ENCODE results near the gene AKAP8L. TPM values are rescaled to one million over a fixed set of nuclear protein-coding genes. Genes with fewer than 3 reads are reported as not detected.
"Not testable (repeated sequence)": the region's sequence is repeated elsewhere in the genome, so short reads cannot be mapped to it uniquely, and the experiment has no call there.

The AKAP8L gene
- total and polyA plus RNA-seq, 4 donors: 50.2 to 151 (median 118) TPM

GRCh38 chr19:15401397-15401710 lies 17.4 kb downstream of the AKAP8L start:
- no peaks in the 10 kb centered on the region for H3K9me3 ChIP-seq (ENCODE audit: control insufficient read depth, insufficient read depth, low read length)
- 94% methylated on average over 17 of the region's 17 CpGs for WGBS (ENCODE audit: insufficient coverage)
- H3K4me3 ChIP-seq (ENCODE audit: low read depth, low read length): no peak overlapping the region
- H3K36me3 ChIP-seq (ENCODE audit: control insufficient read depth, insufficient read depth, low read length): peaks cover 87% of the 10 kb centered on the region
- H3K27ac ChIP-seq (ENCODE audit: low read depth, low read length): no peak overlapping the region
- H3K4me1 ChIP-seq (ENCODE audit: control insufficient read depth, insufficient read depth, low read length): peaks cover 43% of the 10 kb centered on the region
- DNase-seq (ENCODE audit: low read depth in 4 of 6, low spot score in 6 of 6): no peak
- H3K27me3 ChIP-seq (ENCODE audit: control insufficient read depth, insufficient read depth, low read length): no peaks in the 10 kb centered on the region

DNA sequence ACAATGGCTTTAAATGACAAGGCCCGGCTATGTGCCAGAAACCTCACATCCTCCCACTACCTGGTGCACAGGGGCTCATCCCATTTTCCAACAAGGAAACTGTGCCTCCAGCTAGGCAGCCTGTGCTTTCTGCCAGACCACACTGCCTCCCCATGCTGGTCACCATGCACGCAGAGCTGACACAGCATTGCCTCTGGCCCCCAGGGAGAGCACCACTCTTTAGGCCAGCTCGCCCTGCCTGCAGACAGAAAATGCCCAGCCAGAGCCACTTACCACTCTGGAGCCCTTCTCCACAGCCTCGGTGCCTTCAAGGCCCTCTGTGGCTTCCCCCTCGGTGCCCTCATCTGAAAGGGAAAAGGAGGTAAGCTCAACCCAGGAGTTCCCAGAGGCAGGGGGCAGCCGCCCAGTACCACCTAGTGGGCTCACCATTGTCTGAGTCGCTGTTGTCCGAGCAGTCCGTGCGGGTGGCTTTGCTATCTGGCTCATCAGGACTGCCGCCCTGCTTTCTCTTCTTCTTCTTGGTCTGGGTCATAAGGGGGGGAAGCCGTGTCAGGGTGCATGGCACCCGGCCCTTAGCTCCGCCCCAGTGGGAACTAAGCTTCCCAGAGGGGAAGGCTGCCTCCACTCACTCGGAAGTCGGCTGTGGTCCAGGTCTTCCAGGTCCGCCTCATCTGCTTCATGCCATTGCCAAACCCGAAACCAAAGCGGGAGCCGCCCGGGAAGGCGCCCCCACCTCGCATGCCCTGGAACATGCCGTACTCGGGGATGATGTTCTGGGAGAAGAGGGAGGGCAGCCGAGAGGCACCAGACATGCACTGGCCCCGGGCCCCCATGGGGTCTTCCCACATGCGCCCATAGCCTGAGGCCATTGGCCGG lies 18.0 kb downstream of the AKAP8L start:
- Histone ChIP-seq H3K27me3 (ENCODE audit: control insufficient read depth, insufficient read depth, low read length) (no peaks in the 10 kb centered on the region), H3K27ac (ENCODE audit: low read depth, low read length) (no peak overlapping the region), H3K4me1 (ENCODE audit: control insufficient read depth, insufficient read depth, low read length) (peaks cover 40% of the 10 kb centered on the region), H3K9me3 (ENCODE audit: control insufficient read depth, insufficient read depth, low read length) (no peaks in the 10 kb centered on the region), H3K4me3 (ENCODE audit: low read depth, low read length) (no peak overlapping the region), H3K36me3 (ENCODE audit: control insufficient read depth, insufficient read depth, low read length) (peaks cover 89% of the 10 kb centered on the region)
- WGBS (ENCODE audit: insufficient coverage): 91% methylated on average over 27 of the region's 29 CpGs
- DNase-seq (ENCODE audit: low read depth in 4 of 6, low spot score in 6 of 6): no peak

- no peak overlapping the region for H3K27ac ChIP-seq (ENCODE audit: low read depth, low read length)
- H3K4me3 ChIP-seq (ENCODE audit: low read depth, low read length): no peak overlapping the region
- DNase-seq (ENCODE audit: low read depth in 4 of 6, low spot score in 6 of 6): no peak
- 97% methylated on average over 12 of the region's 14 CpGs for WGBS (ENCODE audit: insufficient coverage)
- no peaks in the 10 kb centered on the region for H3K9me3 ChIP-seq (ENCODE audit: control insufficient read depth, insufficient read depth, low read length)
- no peaks in the 10 kb centered on the region for H3K27me3 ChIP-seq (ENCODE audit: control insufficient read depth, insufficient read depth, low read length)
- H3K4me1 ChIP-seq (ENCODE audit: control insufficient read depth, insufficient read depth, low read length): peaks cover 29% of the 10 kb centered on the region
- H3K36me3 ChIP-seq (ENCODE audit: control insufficient read depth, insufficient read depth, low read length): peaks cover 92% of the 10 kb centered on the region
Observed at GRCh38 chr19:15399635-15400034, 19.2 kb downstream of the AKAP8L start.

- Histone ChIP-seq H3K27ac (ENCODE audit: low read depth, low read length) (no peak overlapping the region), H3K27me3 (ENCODE audit: control insufficient read depth, insufficient read depth, low read length) (no peaks in the 10 kb centered on the region), H3K4me3 (ENCODE audit: low read depth, low read length) (no peak overlapping the region), H3K36me3 (ENCODE audit: control insufficient read depth, insufficient read depth, low read length) (peaks cover 94% of the 10 kb centered on the region), H3K4me1 (ENCODE audit: control insufficient read depth, insufficient read depth, low read length) (peaks cover 24% of the 10 kb centered on the region), H3K9me3 (ENCODE audit: control insufficient read depth, insufficient read depth, low read length) (no peaks in the 10 kb centered on the region)
- 97% methylated on average over 8 of the region's 8 CpGs for WGBS (ENCODE audit: insufficient coverage)
- DNase-seq (ENCODE audit: low read depth in 4 of 6, low spot score in 6 of 6): no peak
Observed at GRCh38 chr19:15399234-15399515, 19.6 kb downstream of the AKAP8L start.

DNA sequence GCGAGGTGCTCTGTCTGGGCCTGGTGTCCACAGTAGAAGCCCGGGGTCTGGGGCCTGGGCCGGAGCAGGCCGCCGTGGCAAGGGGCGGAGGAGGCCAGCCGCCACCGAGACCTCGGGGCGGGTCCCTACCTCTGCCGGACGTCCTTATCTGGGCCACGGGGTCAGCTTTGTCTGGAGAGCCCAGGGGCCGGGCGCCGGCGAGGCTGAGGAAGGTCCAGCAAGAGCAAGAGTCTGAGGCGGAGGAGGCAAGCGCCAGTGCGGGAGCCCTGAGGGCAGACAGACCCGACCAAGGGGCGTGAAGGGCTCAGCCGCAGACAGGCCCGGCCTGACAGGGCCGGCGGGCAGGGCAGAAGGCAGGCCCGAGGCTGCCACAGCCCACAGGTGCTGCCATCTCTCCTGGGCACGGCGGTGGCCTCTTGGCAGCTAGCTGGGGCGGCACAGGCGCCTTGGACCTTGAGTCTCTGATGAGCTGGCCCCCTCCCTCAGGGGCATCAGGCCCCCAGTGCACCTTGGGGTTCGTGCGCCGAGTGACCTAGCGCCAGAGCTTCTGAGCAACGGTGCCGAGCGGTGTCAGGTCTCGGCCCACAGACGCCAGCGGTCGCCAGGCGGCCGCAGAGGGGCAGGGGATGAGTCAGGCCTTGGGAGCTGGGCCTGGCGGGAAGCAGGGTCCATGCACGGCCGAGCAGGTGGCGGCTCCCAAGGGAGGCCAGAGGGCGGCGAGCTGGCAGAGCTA lies 20.1 kb downstream of the AKAP8L start:
- Histone ChIP-seq H3K4me3 (ENCODE audit: low read depth, low read length) (no peak overlapping the region), H3K27me3 (ENCODE audit: control insufficient read depth, insufficient read depth, low read length) (no peaks in the 10 kb centered on the region), H3K9me3 (ENCODE audit: control insufficient read depth, insufficient read depth, low read length) (no peaks in the 10 kb centered on the region), H3K27ac (ENCODE audit: low read depth, low read length) (no peak overlapping the region), H3K4me1 (ENCODE audit: control insufficient read depth, insufficient read depth, low read length) (peaks cover 19% of the 10 kb centered on the region), H3K36me3 (ENCODE audit: control insufficient read depth, insufficient read depth, low read length) (peaks cover 90% of the 10 kb centered on the region)
- no peak for DNase-seq (ENCODE audit: low read depth in 4 of 6, low spot score in 6 of 6)
- WGBS (ENCODE audit: insufficient coverage): 91% methylated on average over 50 of the region's 50 CpGs

DNA sequence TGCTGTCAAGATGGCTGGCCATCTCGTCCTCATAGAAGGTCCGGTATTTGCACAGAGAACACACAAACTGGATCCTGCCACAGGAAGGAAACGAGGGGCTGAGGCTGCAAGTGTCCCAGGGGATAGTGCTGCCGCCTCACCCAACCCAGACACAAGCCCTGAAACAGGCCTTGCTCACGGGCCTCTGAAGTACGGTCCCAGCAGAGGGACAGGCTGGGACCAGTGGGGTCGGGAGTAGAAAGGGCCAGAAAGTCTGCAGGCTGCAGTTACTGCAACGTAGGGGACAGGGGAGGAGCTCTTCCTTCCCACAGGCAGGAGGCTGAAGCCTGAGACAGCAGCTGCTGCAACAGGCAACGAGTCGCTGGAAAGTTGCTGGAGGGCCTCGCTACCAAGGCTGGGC lies 21.0 kb downstream of the AKAP8L start:
- H3K27ac ChIP-seq (ENCODE audit: low read depth, low read length): no peak overlapping the region
- no peaks in the 10 kb centered on the region for H3K9me3 ChIP-seq (ENCODE audit: control insufficient read depth, insufficient read depth, low read length)
- WGBS (ENCODE audit: insufficient coverage): 93% methylated on average over 11 of the region's 11 CpGs
- H3K4me3 ChIP-seq (ENCODE audit: low read depth, low read length): no peak overlapping the region
- DNase-seq (ENCODE audit: low read depth in 4 of 6, low spot score in 6 of 6): no peak
- peaks cover 10% of the 10 kb centered on the region for H3K4me1 ChIP-seq (ENCODE audit: control insufficient read depth, insufficient read depth, low read length)
- peaks cover 85% of the 10 kb centered on the region for H3K36me3 ChIP-seq (ENCODE audit: control insufficient read depth, insufficient read depth, low read length)
- no peaks in the 10 kb centered on the region for H3K27me3 ChIP-seq (ENCODE audit: control insufficient read depth, insufficient read depth, low read length)

- 93% methylated on average over 4 of the region's 6 CpGs for WGBS (ENCODE audit: insufficient coverage)
- Histone ChIP-seq H3K27ac (ENCODE audit: low read depth, low read length) (no peak overlapping the region), H3K9me3 (ENCODE audit: control insufficient read depth, insufficient read depth, low read length) (no peaks in the 10 kb centered on the region), H3K27me3 (ENCODE audit: control insufficient read depth, insufficient read depth, low read length) (no peaks in the 10 kb centered on the region), H3K36me3 (ENCODE audit: control insufficient read depth, insufficient read depth, low read length) (peaks cover 83% of the 10 kb centered on the region), H3K4me1 (ENCODE audit: control insufficient read depth, insufficient read depth, low read length) (peaks cover 5% of the 10 kb centered on the region), H3K4me3 (ENCODE audit: low read depth, low read length) (no peak overlapping the region)
- DNase-seq (ENCODE audit: low read depth in 4 of 6, low spot score in 6 of 6): no peak
Observed at GRCh38 chr19:15397236-15397635, 21.6 kb downstream of the AKAP8L start.

- Histone ChIP-seq H3K4me3 (ENCODE audit: low read depth, low read length) (no peak overlapping the region), H3K36me3 (ENCODE audit: control insufficient read depth, insufficient read depth, low read length) (peaks cover 82% of the 10 kb centered on the region), H3K9me3 (ENCODE audit: control insufficient read depth, insufficient read depth, low read length) (no peaks in the 10 kb centered on the region), H3K27ac (ENCODE audit: low read depth, low read length) (no peak overlapping the region), H3K4me1 (ENCODE audit: control insufficient read depth, insufficient read depth, low read length) (peaks cover 3% of the 10 kb centered on the region), H3K27me3 (ENCODE audit: control insufficient read depth, insufficient read depth, low read length) (no peaks in the 10 kb centered on the region)
- 96% methylated on average over 3 of the region's 3 CpGs for WGBS (ENCODE audit: insufficient coverage)
- DNase-seq (ENCODE audit: low read depth in 4 of 6, low spot score in 6 of 6): no peak
Observed at GRCh38 chr19:15396436-15396835, 22.4 kb downstream of the AKAP8L start.

DNA sequence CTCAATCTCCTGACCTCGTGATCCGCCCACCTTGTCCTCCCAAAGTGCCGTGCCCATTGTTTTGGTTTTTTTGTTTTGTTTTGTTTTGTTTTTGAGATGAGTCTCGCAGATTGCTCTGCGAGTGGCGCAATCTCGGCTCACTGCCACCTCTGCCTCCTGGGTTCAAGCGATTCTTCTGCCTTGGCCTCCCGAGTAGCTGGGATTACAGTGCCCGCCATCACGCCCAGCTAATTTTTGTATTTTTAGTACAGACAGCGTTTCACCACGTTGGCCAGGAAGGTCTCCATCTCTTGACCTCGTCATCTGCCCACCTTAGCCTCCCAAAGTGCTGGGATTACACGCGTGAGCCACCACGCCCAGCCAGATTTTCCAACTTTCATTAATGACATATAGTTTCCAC lies 23.5 kb downstream of the AKAP8L start:
- not testable (repeated sequence) for H3K9me3 ChIP-seq (ENCODE audit: control insufficient read depth, insufficient read depth, low read length); H3K4me3 ChIP-seq (ENCODE audit: low read depth, low read length); H3K27ac ChIP-seq (ENCODE audit: low read depth, low read length); H3K27me3 ChIP-seq (ENCODE audit: control insufficient read depth, insufficient read depth, low read length); DNase-seq (ENCODE audit: low read depth in 4 of 6, low spot score in 6 of 6); H3K4me1 ChIP-seq (ENCODE audit: control insufficient read depth, insufficient read depth, low read length)
- H3K36me3 ChIP-seq (ENCODE audit: control insufficient read depth, insufficient read depth, low read length): peaks cover 71% of the 10 kb centered on the region
- WGBS (ENCODE audit: insufficient coverage): 94% methylated on average over 15 of the region's 17 CpGs

GRCh38 chr19:15394426-15394825 lies 24.4 kb downstream of the AKAP8L start:
- Histone ChIP-seq H3K36me3 (ENCODE audit: control insufficient read depth, insufficient read depth, low read length) (peaks cover 70% of the 10 kb centered on the region), H3K27me3 (ENCODE audit: control insufficient read depth, insufficient read depth, low read length) (no peaks in the 10 kb centered on the region), H3K9me3 (ENCODE audit: control insufficient read depth, insufficient read depth, low read length) (no peaks in the 10 kb centered on the region), H3K4me3 (ENCODE audit: low read depth, low read length) (no peak overlapping the region), H3K27ac (ENCODE audit: low read depth, low read length) (no peak overlapping the region), H3K4me1 (ENCODE audit: control insufficient read depth, insufficient read depth, low read length) (no peaks in the 10 kb centered on the region)
- WGBS (ENCODE audit: insufficient coverage): 100% methylated on average over 2 of the region's 5 CpGs
- DNase-seq (ENCODE audit: low read depth in 4 of 6, low spot score in 6 of 6): no peak

Data from spinal cord (tissue), 10 donors.